GM12878 (cell line): ENCODE measurements around the gene GPR63. TPM values are rescaled to one million over a fixed set of nuclear protein-coding genes. Genes with fewer than 3 reads are reported as not detected.

Experiments used
- CHD1 ChIP-seq: IDR thresholded peaks from 2 replicates; pipeline ENCODE4 v1.6.1; 2012; ENCODE audit warnings: low read depth, low read length, improper control_type of control experiment
- CREB1 ChIP-seq: IDR thresholded peaks from 2 replicates; pipeline ENCODE4 v1.6.1; 2012; ENCODE audit warnings: low read depth, mild to moderate bottlenecking, inconsistent platforms
- EED ChIP-seq: sonication (generic); IDR thresholded peaks from 2 replicates; pipeline ENCODE4 v1.6.1; 2016; ENCODE audit warnings: antibody characterized with exemption, low read depth
- EGR1 ChIP-seq, 2 experiments: IDR thresholded peaks; 1 replicate in 1 of 2; 2 replicates in 1 of 2; pipeline ENCODE4 v1.6.1; 2011 to 2012; ENCODE audit warnings: low read depth in 2 of 2, low read length in 2 of 2, borderline replicate concordance in 1 of 2, mild to moderate bottlenecking in 1 of 2, moderate library complexity in 1 of 2
- GATAD2B ChIP-seq: fragments of 450-650 bp; conservative IDR thresholded peaks from 2 replicates; pipeline ENCODE4 v1.6.1; 2017; ENCODE audit warnings: low read depth, mild to moderate bottlenecking, moderate library complexity
- MYB ChIP-seq: fragments of 150-350 bp; IDR thresholded peaks from 2 replicates; pipeline ENCODE4 v1.6.1; 2014; ENCODE audit warnings: mild to moderate bottlenecking, low read depth, low read length, borderline replicate concordance
- NKRF ChIP-seq: fragments of 450-650 bp; conservative IDR thresholded peaks from 2 replicates; pipeline ENCODE4 v1.6.1; 2017; ENCODE audit warnings: mild to moderate bottlenecking, moderate library complexity
- POLR2A ChIP-seq: IDR thresholded peaks from 2 replicates; pipeline ENCODE4 v1.6.1; 2011; ENCODE audit warnings: low read depth, mild to moderate bottlenecking, low read length
- RAD51 ChIP-seq: fragments of 450-650 bp; IDR thresholded peaks from 2 replicates; pipeline ENCODE4 v1.6.1; 2016; ENCODE audit warnings: moderate library complexity, mild to moderate bottlenecking, inconsistent platforms
- SP1 ChIP-seq: IDR thresholded peaks from one replicate; pipeline ENCODE4 v1.6.1; 2011; ENCODE audit warnings: low read depth, low read length
- SREBF2 ChIP-seq: IDR thresholded peaks from 2 replicates; pipeline ENCODE4 v1.6.1; 2012; ENCODE audit warnings: mild to moderate bottlenecking, low read length
- SUPT20H ChIP-seq: IDR thresholded peaks from 2 replicates; pipeline ENCODE4 v1.6.1; 2011; ENCODE audit warnings: low read depth, mild to moderate bottlenecking, low read length, moderate library complexity, borderline replicate concordance; ENCODE audit not compliant: control insufficient read depth
- USF1 ChIP-seq: IDR thresholded peaks from 2 replicates; pipeline ENCODE4 v1.6.1; 2011; ENCODE audit warnings: borderline replicate concordance, low read depth, mild to moderate bottlenecking, moderate library complexity, mixed read lengths, low read length; ENCODE audit not compliant: insufficient read depth; ENCODE audit errors: extremely low read length
- polyA plus RNA-seq, 11 experiments: library from polyadenylated mRNA; depleted of rRNA in 4 of 11; unstranded in 6 of 11; stranded (reverse) in 5 of 11; fragments of >200 nt; fragmentation: Nextera tagmentation in 4 of 11; fragmentation: Illumina TruSeq in 1 of 11; extraction: Ambion mirVana in 4 of 11; extraction: Trizol in 1 of 11; gene quantifications; 1 replicate in 1 of 11; 2 replicates in 10 of 11; pipeline versions ENCODE4 v1.2.1 to v1.2.3, GENCODE V29; 2011 to 2016; ENCODE audit warnings: inconsistent platforms in 2 of 11, missing spikeins in 2 of 11, low read depth in 1 of 11
- total RNA-seq, 4 experiments: library from RNA; depleted of rRNA in 3 of 4; stranded (reverse); fragments of >200 nt in 3 of 4; fragmentation: Illumina TruSeq in 1 of 4; extraction: Trizol in 1 of 4; gene quantifications; 2 replicates each; pipeline versions ENCODE4 v1.2.1 to v1.2.3, GENCODE V29; 2013 to 2021

GPR63 gene
- total and polyA plus RNA-seq, 10 of the 15 experiments (the other 5 are each of a cell fraction or from before 2014, with no cell fraction given), result 1.6 to 6.6 (median 3.5) TPM

GRCh38 chr6:96837081-96837971, at the start of gene GPR63 (continued):
- no peak for TF ChIP-seq SREBF2
- TF ChIP-seq CREB1, result peak; percentile 31; the same call in 1 of the 2 replicates
- TF ChIP-seq MYB, result no peak
- no peak for TF ChIP-seq SUPT20H
- no peak for TF ChIP-seq USF1
- 0 out of 3 replicates have a peak, but pooled peaks of 1 of the 2 experiments have one; percentile 7 for TF ChIP-seq EGR1 (IDR thresholded peaks at IDR 0.05; ENCODE audit: borderline replicate concordance in 1 of 2, low read depth in 2 of 2, low read length in 2 of 2)
- peak; percentile 10 for TF ChIP-seq SP1
- 0 out of 2 replicates have a peak, but pooled peaks have one; percentile 69 for TF ChIP-seq NKRF
- no peak for TF ChIP-seq CHD1
- TF ChIP-seq POLR2A, result peak; percentile 86
- no peak for TF ChIP-seq RAD51
- TF ChIP-seq GATAD2B, result peak; percentile 50; the same call in 1 of the 2 replicates
- peak; percentile 18 for TF ChIP-seq EED
- TF ChIP-seq, all 136 proteins: peak for 27
